ENCODE results near the gene ITGB2. TPM values are rescaled to one million over a fixed set of nuclear protein-coding genes. Genes with fewer than 3 reads are reported as not detected.

ITGB2 gene
- total RNA-seq, 1 donor from 2014 or later, result 19.8 TPM

GRCh38 chr21:44868707-44869106 is 52.0 kb downstream of the ITGB2 start:
- peak overlapping the region in 1 of 3 donors; percentile 15 for H3K4me3 ChIP-seq (ENCODE audit: low read length in 3 of 3)
- no peaks in the 10 kb centered on the region for H3K9me3 ChIP-seq (ENCODE audit: control insufficient read depth in 3 of 3, low read length in 3 of 3)
- H3K36me3 ChIP-seq (ENCODE audit: control insufficient read depth in 3 of 3, insufficient read depth in 3 of 3, low read length in 3 of 3), result peaks cover 9 to 15% (median 14%) of the 10 kb centered on the region in 3 donors
- no peaks in the 10 kb centered on the region for H3K27me3 ChIP-seq (ENCODE audit: control insufficient read depth in 3 of 3, insufficient read depth in 3 of 3, low read length in 3 of 3)
- peak overlapping the region in 1 of 3 donors; percentile 24 for H3K9ac ChIP-seq (ENCODE audit: low read depth in 1 of 3, low read length in 3 of 3)
- H3K4me1 ChIP-seq (ENCODE audit: control insufficient read depth in 3 of 3, insufficient read depth in 3 of 3, low read length in 3 of 3), result peaks cover 69 to 73% (median 71%) of the 10 kb centered on the region in 3 donors
- H3K27ac ChIP-seq (ENCODE audit: low read depth, low read length), result peak overlapping the region; percentile 84

DNA sequence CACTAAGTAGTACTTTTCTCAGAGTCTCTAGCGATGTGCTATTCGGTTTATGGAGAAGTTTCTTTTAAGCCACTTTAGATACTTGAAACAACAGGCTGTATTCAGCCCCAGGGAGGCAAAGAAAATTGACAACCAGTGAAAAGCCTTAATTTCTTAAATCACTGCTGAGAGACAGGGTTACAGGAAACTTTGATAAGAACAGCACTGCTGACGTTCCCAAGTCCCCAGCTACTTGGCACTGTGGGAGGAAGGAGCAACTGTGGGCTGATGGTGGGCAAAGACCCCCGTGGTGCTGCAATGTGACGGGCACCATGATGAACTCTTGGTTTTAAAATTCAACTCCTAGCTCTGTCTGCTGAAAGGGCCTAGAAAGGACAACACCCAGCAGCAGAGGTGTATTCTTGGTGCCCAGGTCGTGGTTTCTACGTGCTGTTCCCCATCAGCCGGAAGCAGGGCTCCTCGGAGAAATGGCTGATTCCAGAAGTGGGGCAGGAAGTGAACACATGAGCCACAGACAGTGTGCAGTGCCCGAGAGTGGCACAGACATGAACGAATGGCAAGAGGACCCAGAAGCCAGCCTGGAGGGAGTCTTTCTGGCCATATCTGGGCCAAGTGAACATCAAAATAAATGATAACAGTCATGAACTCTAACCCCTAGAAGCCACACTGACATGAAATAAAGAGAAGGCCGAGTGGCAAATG is 52.5 kb downstream of the ITGB2 start:
- H3K36me3 ChIP-seq (ENCODE audit: control insufficient read depth in 3 of 3, insufficient read depth in 3 of 3, low read length in 3 of 3), result peaks cover 14 to 20% (median 19%) of the 10 kb centered on the region in 3 donors
- H3K4me1 ChIP-seq (ENCODE audit: control insufficient read depth in 3 of 3, insufficient read depth in 3 of 3, low read length in 3 of 3), result peaks cover 69 to 73% (median 71%) of the 10 kb centered on the region in 3 donors
- peak overlapping the region in 1 of 3 donors; percentile 24 for H3K9ac ChIP-seq (ENCODE audit: low read depth in 1 of 3, low read length in 3 of 3)
- H3K9me3 ChIP-seq (ENCODE audit: control insufficient read depth in 3 of 3, low read length in 3 of 3), result no peaks in the 10 kb centered on the region
- no peaks in the 10 kb centered on the region for H3K27me3 ChIP-seq (ENCODE audit: control insufficient read depth in 3 of 3, insufficient read depth in 3 of 3, low read length in 3 of 3)
- no peak overlapping the region for H3K4me3 ChIP-seq (ENCODE audit: low read length in 3 of 3)
- peak overlapping the region; percentile 84 for H3K27ac ChIP-seq (ENCODE audit: low read depth, low read length)

DNA sequence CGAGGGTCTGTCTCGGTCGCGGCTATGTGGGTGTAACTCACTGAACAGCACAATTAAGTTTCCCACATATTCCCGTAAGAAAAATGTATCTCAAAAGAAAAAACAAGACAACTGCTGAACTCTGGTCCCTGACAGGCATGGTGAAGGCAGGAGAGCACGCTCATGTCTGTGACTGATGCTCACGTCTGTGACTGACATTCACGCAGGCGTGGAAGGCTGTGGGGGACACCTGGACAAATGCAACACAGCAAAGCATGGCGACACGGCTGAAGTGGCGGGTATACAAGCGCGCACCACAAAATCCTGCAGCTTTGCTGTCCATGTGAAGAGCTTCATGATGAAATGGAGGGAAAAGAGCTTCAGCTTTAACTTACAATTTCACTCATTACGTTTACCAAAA is 53.2 kb downstream of the ITGB2 start:
- Histone ChIP-seq H3K4me3 (ENCODE audit: low read length in 3 of 3) (no peak overlapping the region), H3K9ac (ENCODE audit: low read depth in 1 of 3, low read length in 3 of 3) (no peak overlapping the region), H3K27me3 (ENCODE audit: control insufficient read depth in 3 of 3, insufficient read depth in 3 of 3, low read length in 3 of 3) (no peaks in the 10 kb centered on the region), H3K9me3 (ENCODE audit: control insufficient read depth in 3 of 3, low read length in 3 of 3) (no peaks in the 10 kb centered on the region), H3K27ac (ENCODE audit: low read depth, low read length) (no peak overlapping the region), H3K36me3 (ENCODE audit: control insufficient read depth in 3 of 3, insufficient read depth in 3 of 3, low read length in 3 of 3) (peaks cover 14 to 21% (median 20%) of the 10 kb centered on the region in 3 donors), H3K4me1 (ENCODE audit: control insufficient read depth in 3 of 3, insufficient read depth in 3 of 3, low read length in 3 of 3) (peaks cover 65 to 67% (median 67%) of the 10 kb centered on the region in 3 donors)

GRCh38 chr21:44866780-44867179 is 53.9 kb downstream of the ITGB2 start:
- Histone ChIP-seq H3K4me3 (ENCODE audit: low read length in 3 of 3) (peak overlapping the region in 2 of 3 donors; percentile 13 to 31), H3K27ac (ENCODE audit: low read depth, low read length) (no peak overlapping the region), H3K9me3 (ENCODE audit: control insufficient read depth in 3 of 3, low read length in 3 of 3) (no peaks in the 10 kb centered on the region), H3K9ac (ENCODE audit: low read depth in 1 of 3, low read length in 3 of 3) (peak overlapping the region in 2 of 3 donors; percentile 10 to 47), H3K4me1 (ENCODE audit: control insufficient read depth in 3 of 3, insufficient read depth in 3 of 3, low read length in 3 of 3) (peaks cover 61 to 64% (median 61%) of the 10 kb centered on the region in 3 donors), H3K36me3 (ENCODE audit: control insufficient read depth in 3 of 3, insufficient read depth in 3 of 3, low read length in 3 of 3) (peaks cover 14 to 21% (median 21%) of the 10 kb centered on the region in 3 donors), H3K27me3 (ENCODE audit: control insufficient read depth in 3 of 3, insufficient read depth in 3 of 3, low read length in 3 of 3) (no peaks in the 10 kb centered on the region)

DNA sequence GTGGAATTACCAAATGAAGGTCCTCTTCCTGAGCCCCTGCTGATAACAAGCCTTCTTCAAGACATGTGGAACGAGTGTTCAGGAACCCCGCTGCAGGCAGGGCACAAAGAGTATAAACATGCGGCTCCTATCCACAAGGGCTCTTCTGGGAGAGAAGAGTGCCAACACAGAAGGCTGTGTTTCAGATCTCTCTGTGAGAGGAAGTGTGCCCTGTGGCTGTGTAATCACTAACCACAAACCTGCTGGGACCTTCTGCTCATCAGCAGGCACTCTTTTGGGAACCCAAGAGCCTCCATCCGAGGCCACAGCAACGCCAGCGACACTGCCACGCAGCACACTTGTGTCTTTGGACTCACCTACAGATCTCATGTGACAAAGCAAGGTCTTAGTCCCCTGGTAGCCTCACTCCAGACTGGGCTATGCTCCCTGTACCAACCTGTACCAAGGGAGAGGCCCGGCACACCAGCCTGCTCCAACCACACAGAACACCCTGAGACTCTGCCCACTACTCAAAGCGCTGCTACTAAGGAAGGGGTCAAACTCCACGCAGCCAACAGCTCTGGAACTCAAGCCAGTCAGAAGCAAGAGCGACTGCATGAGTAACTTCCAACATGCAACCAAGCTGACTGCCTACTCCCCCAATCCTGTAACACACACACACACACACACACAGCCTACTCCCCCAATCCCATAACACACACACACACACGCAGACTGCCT is 55.0 kb downstream of the ITGB2 start:
- Histone ChIP-seq H3K27ac (ENCODE audit: low read depth, low read length) (no peak overlapping the region), H3K4me3 (ENCODE audit: low read length in 3 of 3) (no peak overlapping the region), H3K9ac (ENCODE audit: low read depth in 1 of 3, low read length in 3 of 3) (peak overlapping the region in 2 of 3 donors; percentile 33 to 61), H3K4me1 (ENCODE audit: control insufficient read depth in 3 of 3, insufficient read depth in 3 of 3, low read length in 3 of 3) (peaks cover 50 to 55% (median 52%) of the 10 kb centered on the region in 3 donors), H3K36me3 (ENCODE audit: control insufficient read depth in 3 of 3, insufficient read depth in 3 of 3, low read length in 3 of 3) (peaks cover 14 to 29% (median 24%) of the 10 kb centered on the region in 3 donors), H3K27me3 (ENCODE audit: control insufficient read depth in 3 of 3, insufficient read depth in 3 of 3, low read length in 3 of 3) (no peaks in the 10 kb centered on the region), H3K9me3 (ENCODE audit: control insufficient read depth in 3 of 3, low read length in 3 of 3) (no peaks in the 10 kb centered on the region)

- Histone ChIP-seq H3K9ac (ENCODE audit: low read depth in 1 of 3, low read length in 3 of 3) (no peak overlapping the region), H3K27me3 (ENCODE audit: control insufficient read depth in 3 of 3, insufficient read depth in 3 of 3, low read length in 3 of 3) (no peaks in the 10 kb centered on the region), H3K27ac (ENCODE audit: low read depth, low read length) (no peak overlapping the region), H3K4me3 (ENCODE audit: low read length in 3 of 3) (no peak overlapping the region), H3K36me3 (ENCODE audit: control insufficient read depth in 3 of 3, insufficient read depth in 3 of 3, low read length in 3 of 3) (peaks cover 33 to 45% (median 43%) of the 10 kb centered on the region in 3 donors), H3K4me1 (ENCODE audit: control insufficient read depth in 3 of 3, insufficient read depth in 3 of 3, low read length in 3 of 3) (peaks cover 26 to 44% (median 36%) of the 10 kb centered on the region in 3 donors), H3K9me3 (ENCODE audit: control insufficient read depth in 3 of 3, low read length in 3 of 3) (no peaks in the 10 kb centered on the region)
These were observed 57.6 kb downstream of the ITGB2 start for GRCh38 chr21:44862869-44863685.

- peak overlapping the region in 1 of 3 donors; percentile 54 for H3K9ac ChIP-seq (ENCODE audit: low read depth in 1 of 3, low read length in 3 of 3)
- no peaks in the 10 kb centered on the region for H3K9me3 ChIP-seq (ENCODE audit: control insufficient read depth in 3 of 3, low read length in 3 of 3)
- no peak overlapping the region for H3K27ac ChIP-seq (ENCODE audit: low read depth, low read length)
- peaks cover 10 to 42% (median 42%) of the 10 kb centered on the region in 3 donors for H3K4me1 ChIP-seq (ENCODE audit: control insufficient read depth in 3 of 3, insufficient read depth in 3 of 3, low read length in 3 of 3)
- no peak overlapping the region for H3K4me3 ChIP-seq (ENCODE audit: low read length in 3 of 3)
- H3K36me3 ChIP-seq (ENCODE audit: control insufficient read depth in 3 of 3, insufficient read depth in 3 of 3, low read length in 3 of 3), result peaks cover 41 to 57% (median 44%) of the 10 kb centered on the region in 3 donors
- no peaks in the 10 kb centered on the region for H3K27me3 ChIP-seq (ENCODE audit: control insufficient read depth in 3 of 3, insufficient read depth in 3 of 3, low read length in 3 of 3)
These were observed 61.9 kb downstream of the ITGB2 start for GRCh38 chr21:44858791-44859190.

DNA sequence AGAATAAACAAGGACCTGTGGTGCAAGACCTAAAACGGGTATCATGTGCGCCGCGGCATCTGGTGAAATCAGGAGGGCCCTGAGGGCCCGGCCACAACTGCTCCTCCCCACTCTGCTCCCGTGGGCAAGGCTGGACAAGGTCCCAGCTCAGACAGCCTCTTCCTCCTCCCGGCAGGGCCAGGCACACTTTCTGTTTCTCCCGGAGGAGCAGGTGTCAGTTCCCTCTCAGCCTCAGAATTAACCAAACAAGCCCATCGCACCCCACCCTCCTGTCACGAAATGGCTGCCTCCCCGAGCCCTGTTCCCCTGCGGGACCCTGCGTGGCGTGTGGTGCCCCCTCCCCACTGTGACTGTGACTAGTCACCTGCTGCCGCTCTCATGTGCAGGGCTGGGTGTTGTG is 62.4 kb downstream of the ITGB2 start:
- Histone ChIP-seq H3K4me1 (ENCODE audit: control insufficient read depth in 3 of 3, insufficient read depth in 3 of 3, low read length in 3 of 3) (peaks cover 10 to 47% (median 46%) of the 10 kb centered on the region in 3 donors), H3K36me3 (ENCODE audit: control insufficient read depth in 3 of 3, insufficient read depth in 3 of 3, low read length in 3 of 3) (peaks cover 40 to 53% (median 45%) of the 10 kb centered on the region in 3 donors), H3K27me3 (ENCODE audit: control insufficient read depth in 3 of 3, insufficient read depth in 3 of 3, low read length in 3 of 3) (no peaks in the 10 kb centered on the region), H3K4me3 (ENCODE audit: low read length in 3 of 3) (no peak overlapping the region), H3K27ac (ENCODE audit: low read depth, low read length) (no peak overlapping the region), H3K9me3 (ENCODE audit: control insufficient read depth in 3 of 3, low read length in 3 of 3) (no peaks in the 10 kb centered on the region), H3K9ac (ENCODE audit: low read depth in 1 of 3, low read length in 3 of 3) (peak overlapping the region in 1 of 3 donors; percentile 54)

GRCh38 chr21:44857127-44857892 is 63.4 kb downstream of the ITGB2 start:
- peaks cover 40 to 53% (median 48%) of the 10 kb centered on the region in 3 donors for H3K36me3 ChIP-seq (ENCODE audit: control insufficient read depth in 3 of 3, insufficient read depth in 3 of 3, low read length in 3 of 3)
- H3K4me1 ChIP-seq (ENCODE audit: control insufficient read depth in 3 of 3, insufficient read depth in 3 of 3, low read length in 3 of 3), result peaks cover 10 to 47% (median 46%) of the 10 kb centered on the region in 3 donors
- H3K27ac ChIP-seq (ENCODE audit: low read depth, low read length), result no peak overlapping the region
- H3K27me3 ChIP-seq (ENCODE audit: control insufficient read depth in 3 of 3, insufficient read depth in 3 of 3, low read length in 3 of 3), result no peaks in the 10 kb centered on the region
- H3K9ac ChIP-seq (ENCODE audit: low read depth in 1 of 3, low read length in 3 of 3), result peak overlapping the region in 1 of 3 donors; percentile 16
- no peaks in the 10 kb centered on the region for H3K9me3 ChIP-seq (ENCODE audit: control insufficient read depth in 3 of 3, low read length in 3 of 3)
- no peak overlapping the region for H3K4me3 ChIP-seq (ENCODE audit: low read length in 3 of 3)

Measured in skeletal muscle tissue (tissue), 4 donors.